ENCODE results near the gene SLMAP. TPM values are rescaled to one million over a fixed set of nuclear protein-coding genes. Genes with fewer than 3 reads are reported as not detected.

The SLMAP gene
- total RNA-seq, 4 donors from 2014 or later, result 46.9 to 162 (median 67.9) TPM

DNA sequence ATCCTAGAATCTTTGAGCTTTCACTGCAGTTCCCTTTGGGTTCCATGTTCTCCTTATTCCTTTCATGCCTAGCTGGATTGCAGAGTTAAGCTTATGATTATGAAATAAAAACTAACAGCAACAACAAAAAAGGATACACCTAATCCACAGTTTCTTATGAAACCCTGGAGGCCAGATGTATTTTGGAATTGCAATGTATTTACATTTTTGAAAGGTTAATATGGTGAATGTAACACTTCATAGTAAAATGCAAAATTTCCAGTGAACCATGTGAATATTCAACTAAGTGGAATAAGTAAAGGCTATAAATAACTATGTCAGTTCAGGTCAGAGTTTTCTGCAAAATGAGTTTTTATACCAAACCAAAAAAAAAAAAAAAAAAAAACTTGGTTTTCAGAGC lies 186.3 kb downstream of the SLMAP start:
- intact Hi-C loops (cut with DNase I), result no loop called here
- no peak overlapping the region for H3K4me3 ChIP-seq
- H3K4me1 ChIP-seq, result peaks cover 0 to 25% (median 11%) of the 10 kb centered on the region in 3 donors
- H3K36me3 ChIP-seq, result no peaks in the 10 kb centered on the region
- H3K9me3 ChIP-seq, result no peaks in the 10 kb centered on the region
- no peaks in the 10 kb centered on the region for H3K27me3 ChIP-seq
- H3K27ac ChIP-seq, result peak overlapping the region in 2 of 4 donors; percentile 10 to 40
- TF ChIP-seq, protein P1, sequence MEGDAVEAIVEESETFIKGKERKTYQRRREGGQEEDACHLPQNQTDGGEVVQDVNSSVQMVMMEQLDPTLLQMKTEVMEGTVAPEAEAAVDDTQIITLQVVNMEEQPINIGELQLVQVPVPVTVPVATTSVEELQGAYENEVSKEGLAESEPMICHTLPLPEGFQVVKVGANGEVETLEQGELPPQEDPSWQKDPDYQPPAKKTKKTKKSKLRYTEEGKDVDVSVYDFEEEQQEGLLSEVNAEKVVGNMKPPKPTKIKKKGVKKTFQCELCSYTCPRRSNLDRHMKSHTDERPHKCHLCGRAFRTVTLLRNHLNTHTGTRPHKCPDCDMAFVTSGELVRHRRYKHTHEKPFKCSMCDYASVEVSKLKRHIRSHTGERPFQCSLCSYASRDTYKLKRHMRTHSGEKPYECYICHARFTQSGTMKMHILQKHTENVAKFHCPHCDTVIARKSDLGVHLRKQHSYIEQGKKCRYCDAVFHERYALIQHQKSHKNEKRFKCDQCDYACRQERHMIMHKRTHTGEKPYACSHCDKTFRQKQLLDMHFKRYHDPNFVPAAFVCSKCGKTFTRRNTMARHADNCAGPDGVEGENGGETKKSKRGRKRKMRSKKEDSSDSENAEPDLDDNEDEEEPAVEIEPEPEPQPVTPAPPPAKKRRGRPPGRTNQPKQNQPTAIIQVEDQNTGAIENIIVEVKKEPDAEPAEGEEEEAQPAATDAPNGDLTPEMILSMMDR (IDR thresholded peaks at IDR 0.05), result no peak
- TF ChIP-seq POLR2A (IDR thresholded peaks at IDR 0.05), result no peak
- no peak for DNase-seq

DNA sequence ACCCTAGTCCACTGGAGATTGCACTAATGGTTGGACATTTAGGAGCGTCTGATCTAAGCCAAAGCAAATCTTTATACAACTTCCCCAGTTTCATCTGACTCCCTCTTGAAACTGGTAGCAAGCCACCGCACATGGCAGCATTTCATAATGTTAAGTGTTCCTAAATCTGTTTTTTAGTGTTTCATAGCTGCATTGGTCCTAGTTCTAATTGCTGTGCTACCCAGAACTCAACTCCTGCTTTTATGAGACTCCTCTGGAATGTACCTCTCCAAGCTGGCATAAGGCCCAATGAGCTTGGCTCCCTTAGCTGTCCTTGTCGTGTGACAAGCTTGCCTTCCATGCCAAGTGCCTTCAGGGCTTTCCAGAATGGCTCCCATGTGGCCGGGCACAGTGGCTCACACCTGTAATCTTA lies 186.8 kb downstream of the SLMAP start:
- Histone ChIP-seq H3K9me3 (no peaks in the 10 kb centered on the region), H3K27me3 (no peaks in the 10 kb centered on the region), H3K36me3 (no peaks in the 10 kb centered on the region), H3K27ac (peak overlapping the region in 3 of 4 donors; percentile 40 to 57 (median 49)), H3K4me1 (peaks cover 0 to 25% (median 11%) of the 10 kb centered on the region in 3 donors), H3K4me3 (no peak overlapping the region)
- 46 to 77% methylated on average over 3 to 4 of the region's 4 CpGs for WGBS, 2 donors
- intact Hi-C loops (cut with DNase I), result no loop called here
- no peak for DNase-seq
- TF ChIP-seq, protein P1 (IDR thresholded peaks at IDR 0.05), result no peak
- no peak for TF ChIP-seq POLR2A (IDR thresholded peaks at IDR 0.05)

DNA sequence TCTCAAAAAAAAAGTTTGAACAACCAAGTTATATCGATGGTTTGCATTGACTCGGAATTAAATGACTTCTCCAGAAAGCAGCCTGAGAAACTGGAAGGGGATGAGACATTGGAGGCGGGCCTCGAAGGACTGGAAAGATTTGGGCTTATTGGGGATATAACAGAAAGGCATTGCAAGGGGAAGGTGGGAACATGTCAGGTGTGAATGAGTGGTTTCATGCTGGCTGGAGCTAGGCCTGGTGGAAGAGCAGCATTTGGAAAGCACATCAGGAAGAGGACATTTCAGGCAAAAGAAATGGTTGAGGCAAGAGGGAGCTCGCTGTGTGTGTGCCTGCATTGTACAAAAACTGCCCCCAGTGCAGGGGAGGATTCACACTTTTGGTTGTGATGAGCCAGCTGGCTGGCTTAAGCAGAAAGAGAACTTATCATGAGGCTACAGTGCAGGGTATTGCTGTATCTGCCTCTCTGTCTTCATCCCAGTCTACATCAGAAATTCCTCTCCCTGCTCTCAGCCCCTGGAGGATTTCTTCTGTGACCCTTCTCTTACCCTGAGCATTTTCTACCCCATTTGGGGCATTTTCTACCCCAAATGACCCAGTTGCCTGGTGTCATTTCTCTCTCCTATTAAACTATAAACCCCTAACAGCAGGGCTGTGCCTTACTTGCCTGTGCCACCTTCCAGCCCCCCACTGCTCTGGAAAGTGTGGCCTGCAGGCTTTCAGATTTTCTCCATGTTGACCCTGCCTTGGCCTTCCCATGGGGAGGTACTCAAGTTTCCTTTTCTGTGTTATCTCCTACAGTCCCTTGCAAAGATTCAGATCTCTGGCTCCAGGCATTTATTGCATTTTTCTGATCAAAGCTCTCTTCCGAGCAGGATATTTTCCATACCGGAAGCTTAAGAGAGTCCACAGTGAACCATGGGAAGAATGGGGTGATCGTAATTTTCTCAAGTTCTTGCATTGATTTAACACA lies 187.7 kb downstream of the SLMAP start:
- no peaks in the 10 kb centered on the region for H3K36me3 ChIP-seq
- intact Hi-C loops (cut with DNase I), result no loop called here
- peak overlapping the region; percentile 4 to 57 (median 44) for H3K27ac ChIP-seq
- no peak for DNase-seq
- no peak overlapping the region for H3K4me3 ChIP-seq
- H3K9me3 ChIP-seq, result no peaks in the 10 kb centered on the region
- TF ChIP-seq, protein P1 (IDR thresholded peaks at IDR 0.05), result no peak
- no peak for TF ChIP-seq POLR2A (IDR thresholded peaks at IDR 0.05)
- 73 to 76% methylated on average over 8 of the region's 8 CpGs for WGBS, 2 donors
- H3K27me3 ChIP-seq, result no peaks in the 10 kb centered on the region
- H3K4me1 ChIP-seq, result peaks cover under 1 to 27% (median 11%) of the 10 kb centered on the region in 3 donors

DNA sequence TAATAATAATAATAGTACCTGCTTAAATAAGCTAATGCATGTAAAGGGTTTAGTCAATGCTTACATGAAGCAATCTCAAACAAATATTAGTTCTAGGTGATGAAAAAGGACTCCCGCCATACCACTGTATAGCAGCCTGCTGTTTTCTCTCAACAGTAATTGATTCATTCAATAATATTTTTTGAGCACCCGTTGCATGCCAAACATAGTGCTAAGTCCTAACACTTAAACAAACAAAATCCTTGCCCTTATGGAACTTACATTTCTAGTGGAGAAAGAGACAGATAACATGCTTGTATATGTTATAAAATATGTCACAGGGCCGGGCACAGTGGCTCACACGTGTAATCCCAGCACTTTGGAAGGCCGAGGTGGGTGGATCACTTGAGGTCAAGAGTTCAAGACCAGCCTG lies 190.9 kb downstream of the SLMAP start:
- WGBS, 2 donors, result 55 to 75% methylated on average over 5 of the region's 5 CpGs
- Histone ChIP-seq H3K36me3 (no peaks in the 10 kb centered on the region), H3K4me3 (no peak overlapping the region), H3K4me1 (peaks cover 19 to 59% (median 38%) of the 10 kb centered on the region in 3 donors), H3K27ac (no peak overlapping the region), H3K9me3 (no peaks in the 10 kb centered on the region), H3K27me3 (no peaks in the 10 kb centered on the region)
- TF ChIP-seq POLR2A (IDR thresholded peaks at IDR 0.05), result no peak
- TF ChIP-seq, protein P1 (IDR thresholded peaks at IDR 0.05), result no peak
- no peak for DNase-seq
- intact Hi-C loops (cut with DNase I), result no loop called here

DNA sequence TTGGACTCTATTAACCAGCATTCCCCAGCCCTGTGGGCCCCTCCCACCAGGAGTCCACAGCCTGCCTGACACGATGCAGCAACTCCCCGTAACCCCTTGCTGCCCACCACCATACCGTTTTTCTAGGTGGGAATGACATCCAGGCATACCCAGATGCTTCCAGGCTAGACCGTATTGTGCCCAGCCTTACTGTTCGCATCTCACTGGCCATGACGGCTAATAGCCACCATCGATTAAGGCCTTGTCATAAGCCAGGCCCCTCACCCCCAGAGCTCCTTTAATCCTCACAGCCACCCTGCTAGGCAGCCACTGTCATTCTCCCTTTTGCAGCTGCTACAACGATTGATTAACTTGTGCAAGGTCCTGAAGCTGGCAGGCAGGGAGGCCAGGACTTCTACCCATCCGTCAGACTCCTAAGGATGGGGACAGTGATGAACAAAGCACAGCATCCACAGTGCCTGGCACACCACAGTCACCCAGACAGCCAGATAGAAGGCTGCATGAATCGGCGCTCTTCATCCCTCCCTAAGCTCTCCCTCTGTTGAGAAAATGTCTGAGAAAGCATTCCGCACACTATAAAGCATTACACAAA lies 192.1 kb downstream of the SLMAP start:
- Histone ChIP-seq H3K36me3 (no peaks in the 10 kb centered on the region), H3K27me3 (no peaks in the 10 kb centered on the region), H3K9me3 (no peaks in the 10 kb centered on the region), H3K4me1 (peaks cover 19 to 64% (median 42%) of the 10 kb centered on the region in 3 donors), H3K4me3 (no peak overlapping the region), H3K27ac (peak overlapping the region in 3 of 4 donors; percentile 80 to 91 (median 83))
- TF ChIP-seq POLR2A (IDR thresholded peaks at IDR 0.05), result no peak
- TF ChIP-seq, protein P1 (IDR thresholded peaks at IDR 0.05), result no peak
- no peak for DNase-seq
- intact Hi-C loops (cut with DNase I), result no loop called here
- 71 to 79% methylated on average over 7 of the region's 12 CpGs for WGBS, 2 donors
